ENCODE measurements around the gene C3orf49. TPM values are rescaled to one million over a fixed set of nuclear protein-coding genes. Genes with fewer than 3 reads are reported as not detected.
A peak's percentile ranks its signal among the peaks of the same experiment; 100 is the strongest.

C3orf49 gene
- total RNA-seq, 1 experiment from 2014 or later = not detected

DNA sequence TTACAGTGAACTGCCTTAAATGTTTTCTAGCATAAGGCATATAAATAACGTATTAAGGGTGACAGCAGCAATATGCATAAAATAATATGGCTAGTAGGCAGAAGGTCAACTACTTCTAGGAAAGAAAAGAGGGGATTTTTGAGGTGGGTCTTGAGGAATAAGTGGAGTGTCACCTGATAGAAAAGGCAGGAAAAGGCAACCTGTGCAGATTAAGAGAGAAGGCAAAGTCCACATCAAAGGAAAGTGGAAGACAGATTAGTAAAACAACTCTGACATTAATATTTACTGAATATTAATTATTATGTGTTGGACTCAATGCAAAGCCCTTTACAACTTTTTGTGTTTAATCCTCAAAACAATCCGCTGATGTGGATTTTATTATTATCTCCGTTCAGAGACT, 41.7 kb downstream of the C3orf49 start:
- Mint-ChIP-seq H3K9me3 (ENCODE audit: unreplicated experiment) (no peaks in the 10 kb centered on the region), H3K4me1 (ENCODE audit: low read depth, unreplicated experiment) (peaks cover 28% of the 10 kb centered on the region), H3K4me3 (ENCODE audit: unreplicated experiment) (no peak overlapping the region), H3K27me3 (ENCODE audit: insufficient read depth, unreplicated experiment) (no peaks in the 10 kb centered on the region), H3K27ac (ENCODE audit: unreplicated experiment) (no peak overlapping the region), H3K36me3 (ENCODE audit: insufficient read depth, unreplicated experiment) (peaks cover 13% of the 10 kb centered on the region)
- DNase-seq = no peak
- CTCF ChIA-PET = no interaction called here
- Histone ChIP-seq H3K9me3 (no peaks in the 10 kb centered on the region), H3K4me1 (peaks cover 23% of the 10 kb centered on the region), H3K27me3 (replicated peaks; ENCODE audit: control insufficient read depth, insufficient read depth, low read length) (no peaks in the 10 kb centered on the region), H3K36me3 (ENCODE audit: control insufficient read depth, insufficient read depth, low read length) (no peaks in the 10 kb centered on the region; the same call in 1 of the 2 replicates), H3K4me3 (ENCODE audit: low read depth, low read length) (no peak overlapping the region)
- TF ChIP-seq CTCF (IDR thresholded peaks at IDR 0.05; ENCODE audit: insufficient read depth in 1 of 2, low read depth in 1 of 2, low read length in 1 of 2, severe bottlenecking in 1 of 2, unreplicated experiment in 1 of 2) = no peak
- no TSS peak for BruUV-seq (replicated peaks)
- intact Hi-C loops (cut with micrococcal nuclease; ENCODE audit: unreplicated experiment) = no loop called here
- POLR2A ChIA-PET = no interaction called here

- H3K27me3 Mint-ChIP-seq (ENCODE audit: insufficient read depth, unreplicated experiment) = no peaks in the 10 kb centered on the region
- H3K4me3 Mint-ChIP-seq (ENCODE audit: unreplicated experiment) = no peak overlapping the region
- intact Hi-C loops (cut with micrococcal nuclease; ENCODE audit: unreplicated experiment) = no loop called here
- Histone ChIP-seq H3K4me3 (ENCODE audit: low read depth, low read length) (no peak overlapping the region), H3K4me1 (peaks cover 23% of the 10 kb centered on the region), H3K27me3 (replicated peaks; ENCODE audit: control insufficient read depth, insufficient read depth, low read length) (no peaks in the 10 kb centered on the region), H3K9me3 (no peaks in the 10 kb centered on the region), H3K36me3 (ENCODE audit: control insufficient read depth, insufficient read depth, low read length) (no peaks in the 10 kb centered on the region; the same call in 1 of the 2 replicates)
- no peaks in the 10 kb centered on the region for H3K9me3 Mint-ChIP-seq (ENCODE audit: unreplicated experiment)
- DNase-seq = no peak
- peaks cover 13% of the 10 kb centered on the region for H3K36me3 Mint-ChIP-seq (ENCODE audit: insufficient read depth, unreplicated experiment)
- TF ChIP-seq CTCF (IDR thresholded peaks at IDR 0.05; ENCODE audit: insufficient read depth in 1 of 2, low read depth in 1 of 2, low read length in 1 of 2, severe bottlenecking in 1 of 2, unreplicated experiment in 1 of 2) = no peak
- no peak overlapping the region for H3K27ac Mint-ChIP-seq (ENCODE audit: unreplicated experiment)
- ChIA-PET CTCF (interaction anchor here (1.2 kb wide), 1 partner anchor 10 kb away, joined by 3 read pairs; no protein-coding TSS in a partner anchor), POLR2A (no interaction called here)
- peaks cover 28% of the 10 kb centered on the region for H3K4me1 Mint-ChIP-seq (ENCODE audit: low read depth, unreplicated experiment)
- no TSS peak for BruUV-seq (replicated peaks)
Observed at GRCh38 chr3:63861306-63861705, 42.2 kb downstream of the C3orf49 start.

DNA sequence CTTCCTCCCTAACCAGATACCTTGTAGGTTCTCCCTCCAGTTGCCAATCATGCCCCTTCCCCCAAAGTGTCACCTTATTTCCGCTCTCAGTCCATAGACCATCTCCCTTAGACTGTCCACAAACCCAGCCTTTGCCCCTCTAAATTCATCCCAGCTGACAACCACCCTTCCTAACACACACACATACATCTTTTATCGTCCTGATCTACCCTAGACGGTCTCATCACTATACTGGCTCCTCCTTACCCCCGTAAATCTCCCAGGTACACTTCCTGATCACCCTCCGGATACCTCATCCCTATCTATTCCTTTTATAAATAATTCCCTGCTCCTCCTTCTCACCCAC, 43.7 kb downstream of the C3orf49 start:
- Histone ChIP-seq H3K4me1 (peaks cover 23% of the 10 kb centered on the region), H3K9me3 (no peaks in the 10 kb centered on the region), H3K36me3 (ENCODE audit: control insufficient read depth, insufficient read depth, low read length) (no peaks in the 10 kb centered on the region; the same call in 1 of the 2 replicates), H3K27me3 (replicated peaks; ENCODE audit: control insufficient read depth, insufficient read depth, low read length) (no peaks in the 10 kb centered on the region), H3K4me3 (ENCODE audit: low read depth, low read length) (peak overlapping the region; percentile 93)
- Mint-ChIP-seq H3K27me3 (ENCODE audit: insufficient read depth, unreplicated experiment) (no peaks in the 10 kb centered on the region), H3K4me1 (ENCODE audit: low read depth, unreplicated experiment) (peaks cover 28% of the 10 kb centered on the region), H3K36me3 (ENCODE audit: insufficient read depth, unreplicated experiment) (peaks cover 13% of the 10 kb centered on the region), H3K4me3 (ENCODE audit: unreplicated experiment) (peak overlapping the region; percentile 73), H3K9me3 (ENCODE audit: unreplicated experiment) (no peaks in the 10 kb centered on the region), H3K27ac (ENCODE audit: unreplicated experiment) (peak overlapping the region; percentile 64)
- no peak for DNase-seq
- no TSS peak for BruUV-seq (replicated peaks)
- POLR2A ChIA-PET = no interaction called here
- no peak for TF ChIP-seq CTCF (IDR thresholded peaks at IDR 0.05; ENCODE audit: insufficient read depth in 1 of 2, low read depth in 1 of 2, low read length in 1 of 2, severe bottlenecking in 1 of 2, unreplicated experiment in 1 of 2)
- intact Hi-C loops (cut with micrococcal nuclease; ENCODE audit: unreplicated experiment) = loop anchor here (2.0 kb wide), 1 partner anchor 50 kb away; the partner anchor contains the start of gene SCAANT1
- CTCF ChIA-PET = interaction anchor here (0.5 kb wide), 1 partner anchor 45 kb away, joined by 15 read pairs; no protein-coding TSS in a partner anchor

Data from Caco-2 (cell line).